ENCODE measurements around the gene AMPH. TPM values are rescaled to one million over a fixed set of nuclear protein-coding genes. Genes with fewer than 3 reads are reported as not detected.
"Not testable (repeated sequence)": the region's sequence is repeated elsewhere in the genome, so short reads cannot be mapped to it uniquely, and the experiment has no call there.

The AMPH gene
- total RNA-seq, 2 donors from 2014 or later = not detected

GRCh38 chr7:38372290-38372689, 258.9 kb downstream of the AMPH start:
- Mint-ChIP-seq H3K27me3 (no peaks in the 10 kb centered on the region), H3K27ac (peak overlapping the region; percentile 34 to 83), H3K9me3 (no peaks in the 10 kb centered on the region), H3K4me3 (peak overlapping the region; percentile 30), H3K4me1 (ENCODE audit: low read depth in 2 of 2) (peaks cover 36 to 45% of the 10 kb centered on the region in 2 donors), H3K36me3 (peaks cover 5% of the 10 kb centered on the region)
- ATAC-seq (no peak), DNase-seq (ENCODE audit: low spot score) (no peak)

- H3K4me1 Mint-ChIP-seq (ENCODE audit: low read depth in 2 of 2) = peaks cover 41 to 53% of the 10 kb centered on the region in 2 donors
- peak; percentile 90 for DNase-seq (ENCODE audit: low spot score)
- no peaks in the 10 kb centered on the region for H3K27me3 Mint-ChIP-seq
- no peaks in the 10 kb centered on the region for H3K36me3 Mint-ChIP-seq
- peak overlapping the region; percentile 83 to 90 for H3K27ac Mint-ChIP-seq
- H3K9me3 Mint-ChIP-seq = no peaks in the 10 kb centered on the region
- peak; percentile 85 to 93 for ATAC-seq
- peak overlapping the region; percentile 68 for H3K4me3 Mint-ChIP-seq
Observed at GRCh38 chr7:38369816-38370493, 261.2 kb downstream of the AMPH start.

- Mint-ChIP-seq H3K9me3 (no peaks in the 10 kb centered on the region), H3K27ac (peak overlapping the region; percentile 83 to 91), H3K4me1 (ENCODE audit: low read depth in 2 of 2) (peaks cover 57 to 70% of the 10 kb centered on the region in 2 donors), H3K36me3 (no peaks in the 10 kb centered on the region), H3K4me3 (peak overlapping the region; percentile 68), H3K27me3 (no peaks in the 10 kb centered on the region)
- DNase-seq (ENCODE audit: low spot score) (peak; percentile 87), ATAC-seq (peak; percentile 74 to 82)
Observed at GRCh38 chr7:38368191-38368605, 263.0 kb downstream of the AMPH start.

- Mint-ChIP-seq H3K27me3 (no peaks in the 10 kb centered on the region), H3K9me3 (no peaks in the 10 kb centered on the region), H3K4me3 (peak overlapping the region; percentile 68), H3K27ac (peak overlapping the region; percentile 83 to 91), H3K4me1 (ENCODE audit: low read depth in 2 of 2) (peaks cover 65 to 74% of the 10 kb centered on the region in 2 donors), H3K36me3 (no peaks in the 10 kb centered on the region)
- ATAC-seq (peak in 1 of 2 donors; percentile 61), DNase-seq (ENCODE audit: low spot score) (no peak)
Observed at GRCh38 chr7:38367301-38367890, 263.8 kb downstream of the AMPH start.

- H3K4me3 Mint-ChIP-seq = peak overlapping the region; percentile 85
- H3K36me3 Mint-ChIP-seq, H3K9me3 Mint-ChIP-seq, H3K27me3 Mint-ChIP-seq: not testable (repeated sequence)
- DNase-seq (ENCODE audit: low spot score) (peak; percentile 72), ATAC-seq (peak; percentile 55 to 65)
- peaks cover 59 to 71% of the 10 kb centered on the region in 2 donors for H3K4me1 Mint-ChIP-seq (ENCODE audit: low read depth in 2 of 2)
- H3K27ac Mint-ChIP-seq = peak overlapping the region; percentile 89 to 97
Observed at GRCh38 chr7:38363379-38363778, 267.8 kb downstream of the AMPH start.

- not testable (repeated sequence) for H3K9me3 Mint-ChIP-seq, H3K27me3 Mint-ChIP-seq, H3K36me3 Mint-ChIP-seq
- ATAC-seq (peak; percentile 80 to 83), DNase-seq (ENCODE audit: low spot score) (peak; percentile 67)
- Mint-ChIP-seq H3K4me1 (ENCODE audit: low read depth in 2 of 2) (peaks cover 56 to 72% of the 10 kb centered on the region in 2 donors), H3K27ac (peak overlapping the region; percentile 89 to 97), H3K4me3 (peak overlapping the region; percentile 85)
Observed at GRCh38 chr7:38362611-38363237, 268.4 kb downstream of the AMPH start.

- Mint-ChIP-seq H3K4me1 (ENCODE audit: low read depth in 2 of 2) (peaks cover 44 to 67% of the 10 kb centered on the region in 2 donors), H3K36me3 (no peaks in the 10 kb centered on the region)
Observed at GRCh38 chr7:38360776-38361175, 270.4 kb downstream of the AMPH start.

GRCh38 chr7:38359071-38359601, 272.0 kb downstream of the AMPH start:
- Mint-ChIP-seq H3K4me3 (peak overlapping the region; percentile 94), H3K27ac (peak overlapping the region; percentile 84 to 93), H3K4me1 (ENCODE audit: low read depth in 2 of 2) (peaks cover 36 to 71% of the 10 kb centered on the region in 2 donors)
- H3K27me3 Mint-ChIP-seq, H3K9me3 Mint-ChIP-seq, H3K36me3 Mint-ChIP-seq: not testable (repeated sequence)
- peak; percentile 78 to 84 for ATAC-seq
- peak; percentile 86 for DNase-seq (ENCODE audit: low spot score)

More at GRCh38 chr7:38360776-38361175, 270.4 kb downstream of the AMPH start:
- Mint-ChIP-seq H3K27me3 (no peaks in the 10 kb centered on the region), H3K9me3 (no peaks in the 10 kb centered on the region), H3K27ac (peak overlapping the region; percentile 84 to 93), H3K4me3 (peak overlapping the region; percentile 94)
- ATAC-seq (no peak), DNase-seq (ENCODE audit: low spot score) (no peak)

GRCh38 chr7:38358273-38358831, 272.8 kb downstream of the AMPH start:
- H3K27me3 Mint-ChIP-seq; DNase-seq (ENCODE audit: low spot score); H3K9me3 Mint-ChIP-seq: not testable (repeated sequence)
- ATAC-seq = peak; percentile 53
- peak overlapping the region; percentile 94 for H3K4me3 Mint-ChIP-seq
- peak overlapping the region; percentile 84 to 93 for H3K27ac Mint-ChIP-seq
- peaks cover 10% of the 10 kb centered on the region for H3K36me3 Mint-ChIP-seq
- H3K4me1 Mint-ChIP-seq (ENCODE audit: low read depth in 2 of 2) = peaks cover 29 to 72% of the 10 kb centered on the region in 2 donors

GRCh38 chr7:38354271-38354851, 276.8 kb downstream of the AMPH start:
- not testable (repeated sequence) for DNase-seq (ENCODE audit: low spot score)
- peak overlapping the region in 1 of 2 donors; percentile 94 for H3K27ac Mint-ChIP-seq
- H3K36me3 Mint-ChIP-seq = peaks cover 10% of the 10 kb centered on the region

GRCh38 chr7:38353431-38353881, 277.7 kb downstream of the AMPH start:
- peak in 1 of 2 donors; percentile 66 for ATAC-seq
- peaks cover 9 to 57% of the 10 kb centered on the region in 2 donors for H3K4me1 Mint-ChIP-seq (ENCODE audit: low read depth in 2 of 2)
- H3K27ac Mint-ChIP-seq = peak overlapping the region in 1 of 2 donors; percentile 94
- H3K4me3 Mint-ChIP-seq = peak overlapping the region; percentile 89
- not testable (repeated sequence) for H3K27me3 Mint-ChIP-seq; DNase-seq (ENCODE audit: low spot score); H3K9me3 Mint-ChIP-seq
- H3K36me3 Mint-ChIP-seq = peaks cover 10% of the 10 kb centered on the region

More at GRCh38 chr7:38354271-38354851, 276.8 kb downstream of the AMPH start:
- not testable (repeated sequence) for H3K9me3 Mint-ChIP-seq, H3K27me3 Mint-ChIP-seq
- ATAC-seq = peak in 1 of 2 donors; percentile 37
- H3K4me3 Mint-ChIP-seq = peak overlapping the region; percentile 89
- H3K4me1 Mint-ChIP-seq (ENCODE audit: low read depth in 2 of 2) = peaks cover 13 to 58% of the 10 kb centered on the region in 2 donors

- DNase-seq (ENCODE audit: low spot score) = no peak
- peaks cover 7 to 48% of the 10 kb centered on the region in 2 donors for H3K4me1 Mint-ChIP-seq (ENCODE audit: low read depth in 2 of 2)
- H3K27ac Mint-ChIP-seq = peak overlapping the region in 1 of 2 donors; percentile 96
- peaks cover 10% of the 10 kb centered on the region for H3K36me3 Mint-ChIP-seq
- H3K4me3 Mint-ChIP-seq = peak overlapping the region; percentile 95
- no peak for ATAC-seq
- H3K9me3 Mint-ChIP-seq = no peaks in the 10 kb centered on the region
- H3K27me3 Mint-ChIP-seq = no peaks in the 10 kb centered on the region
Observed at GRCh38 chr7:38351601-38352000, 279.6 kb downstream of the AMPH start.

- not testable (repeated sequence) for H3K27me3 Mint-ChIP-seq; DNase-seq (ENCODE audit: low spot score); H3K9me3 Mint-ChIP-seq; ATAC-seq
- H3K4me1 Mint-ChIP-seq (ENCODE audit: low read depth in 2 of 2) = peaks cover 13 to 55% of the 10 kb centered on the region in 2 donors
- H3K4me3 Mint-ChIP-seq = peak overlapping the region; percentile 95
- peak overlapping the region in 1 of 2 donors; percentile 96 for H3K27ac Mint-ChIP-seq
- H3K36me3 Mint-ChIP-seq = peaks cover 10% of the 10 kb centered on the region
Observed at GRCh38 chr7:38350777-38351176, 280.4 kb downstream of the AMPH start.
